Epithelial cell of alveolus of lung (primary cell): ENCODE measurements around the gene KRT38. TPM values are rescaled to one million over a fixed set of nuclear protein-coding genes. Genes with fewer than 3 reads are reported as not detected.

Experiments
- total RNA-seq: library from RNA; depleted of rRNA; stranded (reverse); fragments of >200 nt; gene quantifications from 2 replicates; pipeline ENCODE4 v1.2.1, GENCODE V29; 2015

The KRT38 gene
- not detected in 2 replicates for total RNA-seq

GRCh38 chr17:41440531-41441033 is at the start of gene KRT38:
TSS of gene KRT38 (minus strand) at chr17:41440983. CDS start at chr17:41440921, 62 bp downstream.

DNA sequence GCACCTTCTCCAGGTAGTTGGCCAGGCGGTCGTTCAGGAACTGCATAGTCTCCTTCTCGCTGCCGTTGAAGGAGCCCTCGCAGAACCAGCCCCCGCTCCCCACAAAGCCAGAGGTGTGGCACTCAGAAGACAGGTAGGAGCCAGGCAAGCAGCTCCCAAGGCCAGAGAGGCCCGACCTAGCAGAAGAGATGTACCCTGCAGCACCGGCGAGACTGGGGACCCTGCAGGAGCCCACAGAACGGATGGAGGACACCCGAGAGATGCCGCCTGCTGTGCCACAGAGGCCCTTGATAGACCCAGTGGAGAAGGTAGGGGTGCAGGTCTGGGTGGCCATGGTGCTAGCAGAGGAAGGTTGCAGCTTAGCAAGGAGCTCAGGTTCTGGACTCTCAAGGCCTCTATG is 48.7 kb upstream of the KRT38 start, which contains the start of gene KRT36:
Gene KRT36 (minus strand): TSS at position 380 of the 400 bp plus-strand sequence. CDS start 46 bp downstream, at position 334.

GRCh38 chr17:41481036-41481435 is 40.3 kb upstream of the KRT38 start, which contains the start of gene KRT35:
TSS of gene KRT35 (minus strand) at chr17:41481151. CDS start at chr17:41481097, 54 bp downstream.

DNA sequence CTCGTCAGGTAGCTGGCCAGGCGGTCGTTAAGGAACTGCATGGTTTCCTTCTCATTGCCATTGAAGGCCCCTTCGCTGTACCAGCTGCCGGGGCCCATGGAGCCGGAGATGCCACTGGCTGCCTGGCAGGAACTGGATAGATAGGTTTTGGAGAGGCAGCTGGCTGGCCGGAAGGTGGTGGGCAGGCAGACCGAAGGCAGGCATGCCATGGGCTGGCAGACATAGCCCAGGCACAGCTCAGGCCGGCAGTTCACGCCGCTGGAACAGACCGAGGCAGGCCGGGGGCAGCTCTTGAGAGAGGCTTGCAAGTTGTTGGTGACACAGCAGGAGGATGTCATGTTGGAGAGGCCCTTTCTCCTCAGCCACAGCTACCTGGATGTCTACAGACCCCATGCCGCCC is 26.2 kb upstream of the KRT38 start, which contains the start of gene KRT32:
Gene KRT32 (minus strand): TSS at position 399 of the 400 bp plus-strand sequence. CDS start 61 bp downstream, at position 338.

GRCh38 chr17:41424111-41424635 is 16.6 kb downstream of the KRT38 start, which contains the start of gene KRT37:
TSS of gene KRT37 (minus strand) at chr17:41424585. CDS start at chr17:41424523, 62 bp downstream.

GRCh38 chr17:41396996-41397660 is 43.7 kb downstream of the KRT38 start, which contains the start of gene KRT31:
TSS of gene KRT31 (minus strand) at chr17:41397608. CDS start at chr17:41397539, 69 bp downstream.

Other genes with a start within 250 kb of the KRT38 start
- not detected in 2 replicates for gene KRTAP9-2, start 214.3 kb downstream of the KRT38 start, total RNA-seq
- not detected in 2 replicates for gene KRTAP9-3, start 208.5 kb downstream of the KRT38 start, total RNA-seq
- not detected in 2 replicates for gene KRTAP9-8, start 203.0 kb downstream of the KRT38 start, total RNA-seq
- not detected in 2 replicates for gene KRTAP9-4, start 191.3 kb downstream of the KRT38 start, total RNA-seq
- gene KRTAP9-9, start 185.6 kb downstream of the KRT38 start, total RNA-seq: not detected in 2 replicates
- not detected in 2 replicates for gene KRTAP9-6, start 175.6 kb downstream of the KRT38 start, total RNA-seq
- gene KRTAP9-7, start 165.3 kb downstream of the KRT38 start, total RNA-seq: not detected in 2 replicates
- not detected in 2 replicates for gene KRTAP29-1, start 138.1 kb downstream of the KRT38 start, total RNA-seq
- gene KRTAP16-1, start 131.7 kb downstream of the KRT38 start, total RNA-seq: not detected in 2 replicates
- gene KRTAP17-1, start 125.3 kb downstream of the KRT38 start, total RNA-seq: not detected in 2 replicates
- not detected in 2 replicates for gene KRT33A, start 90.2 kb downstream of the KRT38 start, total RNA-seq
- gene KRT33B, start 71.2 kb downstream of the KRT38 start, total RNA-seq: not detected in 2 replicates
- 8.0 TPM in 1 of 2 replicates, not detected in the other for gene KRT34, start 58.7 kb downstream of the KRT38 start, total RNA-seq
- not detected in 2 replicates for gene KRT31, start 43.4 kb downstream of the KRT38 start, total RNA-seq
- not detected in 2 replicates for gene KRT37, start 16.4 kb downstream of the KRT38 start, total RNA-seq
- gene KRT32, start 26.4 kb upstream of the KRT38 start, total RNA-seq: 0.13 TPM in 1 of 2 replicates, not detected in the other
- not detected in 2 replicates for gene KRT35, start 40.2 kb upstream of the KRT38 start, total RNA-seq
- not detected in 2 replicates for gene KRT36, start 48.9 kb upstream of the KRT38 start, total RNA-seq
- gene KRT13, start 64.6 kb upstream of the KRT38 start, total RNA-seq: not detected in 2 replicates
- gene KRT15, start 77.9 kb upstream of the KRT38 start, total RNA-seq: 0.96 and 2.7 TPM in 2 replicates
- 26.0 and 421 TPM in 2 replicates for gene KRT19, start 87.3 kb upstream of the KRT38 start, total RNA-seq
- gene KRT9, start 131.1 kb upstream of the KRT38 start, total RNA-seq: not detected in 2 replicates
- gene KRT14, start 145.9 kb upstream of the KRT38 start, total RNA-seq: 0.13 and 0.48 TPM in 2 replicates
- gene KRT16, start 171.8 kb upstream of the KRT38 start, total RNA-seq: not detected in 2 replicates
- gene KRT17, start 183.6 kb upstream of the KRT38 start, total RNA-seq: 11.0 and 103 TPM in 2 replicates
- gene EIF1, start 247.9 kb upstream of the KRT38 start, total RNA-seq: 116 and 382 TPM in 2 replicates